ENCODE data around the gene NUBP1.

DNA sequence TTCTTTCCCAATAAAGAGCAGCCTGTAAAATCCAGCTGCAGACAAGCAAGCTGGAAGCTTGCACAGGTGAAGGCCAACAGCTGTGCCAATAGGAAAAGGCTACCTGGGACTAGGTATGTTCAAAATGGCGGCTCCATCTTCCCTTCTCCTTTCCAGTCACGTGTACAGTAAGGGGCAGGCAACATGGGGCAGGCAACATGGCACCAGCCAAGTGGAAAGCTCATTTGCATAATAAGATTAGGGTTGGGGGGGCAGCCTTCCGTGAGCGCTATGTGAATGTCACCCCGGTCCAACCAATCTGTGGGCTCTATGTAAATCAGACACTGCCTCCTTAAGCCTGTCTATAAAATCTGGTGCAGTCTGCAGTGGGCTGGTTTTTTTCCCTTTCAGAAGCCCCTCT, 43.7 kb downstream of the NUBP1 start:
- no peak for TF ChIP-seq GATA2 (IDR thresholded peaks at IDR 0.05; ENCODE audit: low read depth, low read length)
- TF ChIP-seq GATA3 (IDR thresholded peaks at IDR 0.05; ENCODE audit: low read depth, low read length) = no peak
